Skin epidermis (tissue), 12 donors: ENCODE results near the gene PUSL1.

Source experiments
- H3K27ac ChIP-seq, 21 experiments: fragments of 200-600 bp; sonication (generic) in 11 of 21; one replicate each; pipeline ENCODE4 v1.5.0; 2020; ENCODE audit warnings: mild to moderate bottlenecking in 3 of 21, inconsistent platforms in 2 of 21, moderate library complexity in 2 of 21
- H3K4me3 ChIP-seq, 7 experiments: fragments of 200-600 bp; sonication (generic) in 2 of 7; one replicate each; pipeline ENCODE4 v1.5.0; 2020; ENCODE audit warnings: inconsistent platforms in 2 of 7, mild to moderate bottlenecking in 2 of 7, moderate library complexity in 1 of 7

The PUSL1 gene

DNA sequence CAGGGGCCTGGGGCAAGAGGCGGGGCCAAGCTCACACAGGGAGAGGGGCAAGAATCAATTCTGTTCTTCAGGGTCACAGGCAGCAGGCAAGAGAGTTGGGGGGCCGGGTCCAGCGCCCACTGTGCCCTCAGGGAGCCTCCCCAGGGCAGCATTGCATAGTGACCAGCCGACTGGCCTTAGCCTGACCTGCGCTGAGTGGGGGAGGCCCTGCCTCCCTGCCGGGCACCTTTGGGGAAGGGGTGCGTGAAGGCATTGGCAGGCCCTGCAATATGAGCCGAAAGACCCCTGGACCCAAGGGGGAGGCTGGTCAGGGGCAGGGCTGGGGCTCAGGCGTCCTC, 16.0 kb upstream of the PUSL1 start:
- Histone ChIP-seq H3K27ac (no peak overlapping the region), H3K4me3 (no peak overlapping the region)

DNA sequence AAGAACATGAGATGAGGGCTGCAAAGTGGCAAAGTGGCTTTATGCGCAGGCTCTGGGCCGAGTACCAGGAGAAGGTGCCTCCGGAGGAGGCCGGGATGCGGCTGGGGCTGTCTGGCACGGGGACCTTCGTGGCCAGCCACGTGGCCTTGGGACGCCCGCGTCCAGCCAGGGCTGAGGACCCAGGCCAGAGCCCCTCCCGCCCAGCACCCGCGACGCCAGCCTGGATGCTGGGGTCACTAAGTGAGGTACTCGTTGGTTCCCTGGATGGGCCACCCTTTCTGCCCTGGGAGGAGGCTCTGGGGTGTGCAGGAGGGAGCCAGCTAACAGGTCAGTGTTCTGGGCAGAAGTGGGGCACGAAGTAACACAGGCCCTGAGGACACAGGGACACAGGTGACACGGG, 15.5 kb upstream of the PUSL1 start:
- Histone ChIP-seq H3K27ac (no peak overlapping the region), H3K4me3 (no peak overlapping the region)

DNA sequence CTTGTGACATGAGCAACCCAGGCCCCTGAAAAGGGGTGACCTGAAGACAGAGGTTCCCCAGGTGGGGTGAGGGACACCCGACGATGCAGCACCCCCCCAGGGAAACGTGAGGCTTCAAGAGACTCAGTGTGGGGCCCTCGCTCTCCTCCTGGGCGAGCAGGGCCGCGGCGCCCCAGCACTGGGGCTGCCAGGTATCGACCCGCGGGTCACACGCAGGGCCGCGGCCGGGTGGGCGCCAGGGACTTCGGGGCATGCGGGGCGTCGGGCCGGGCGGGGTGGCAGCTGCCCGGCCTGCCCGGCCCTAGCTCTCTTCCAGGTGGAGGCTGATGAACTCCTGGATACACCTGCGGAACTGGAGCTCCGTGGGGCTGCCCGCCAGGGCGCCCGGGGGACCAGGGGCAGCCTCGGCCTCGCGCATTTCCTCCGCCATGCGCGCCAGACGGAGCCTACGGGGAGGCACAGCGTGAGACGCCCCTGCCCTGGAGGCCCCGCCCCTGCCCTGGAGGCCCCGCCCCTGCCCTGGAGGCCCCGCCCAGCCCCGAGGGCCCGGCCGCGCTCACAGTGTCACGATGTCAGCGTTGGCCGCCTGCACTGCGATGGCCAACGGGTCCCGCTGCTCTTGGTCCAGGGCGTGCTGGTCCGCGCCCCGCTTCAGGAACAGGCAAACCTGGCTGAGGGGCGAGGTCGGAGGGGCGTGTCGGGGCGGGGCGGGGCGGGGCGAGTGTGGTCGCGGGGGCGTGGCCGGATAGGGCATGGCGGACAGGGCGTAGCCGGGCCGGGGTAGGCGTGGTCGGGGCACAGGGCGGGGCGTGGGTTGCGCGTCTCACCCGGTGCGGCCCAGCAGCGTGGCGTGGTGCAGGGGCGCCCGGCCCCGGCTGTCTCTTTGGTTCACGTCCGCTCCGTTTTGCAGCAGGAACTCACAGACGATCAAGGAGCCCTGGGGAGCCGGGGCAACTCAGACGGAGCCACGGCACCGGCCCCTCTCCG, 14.8 kb upstream of the PUSL1 start:
- Histone ChIP-seq H3K27ac (no peak overlapping the region), H3K4me3 (no peak overlapping the region)

DNA sequence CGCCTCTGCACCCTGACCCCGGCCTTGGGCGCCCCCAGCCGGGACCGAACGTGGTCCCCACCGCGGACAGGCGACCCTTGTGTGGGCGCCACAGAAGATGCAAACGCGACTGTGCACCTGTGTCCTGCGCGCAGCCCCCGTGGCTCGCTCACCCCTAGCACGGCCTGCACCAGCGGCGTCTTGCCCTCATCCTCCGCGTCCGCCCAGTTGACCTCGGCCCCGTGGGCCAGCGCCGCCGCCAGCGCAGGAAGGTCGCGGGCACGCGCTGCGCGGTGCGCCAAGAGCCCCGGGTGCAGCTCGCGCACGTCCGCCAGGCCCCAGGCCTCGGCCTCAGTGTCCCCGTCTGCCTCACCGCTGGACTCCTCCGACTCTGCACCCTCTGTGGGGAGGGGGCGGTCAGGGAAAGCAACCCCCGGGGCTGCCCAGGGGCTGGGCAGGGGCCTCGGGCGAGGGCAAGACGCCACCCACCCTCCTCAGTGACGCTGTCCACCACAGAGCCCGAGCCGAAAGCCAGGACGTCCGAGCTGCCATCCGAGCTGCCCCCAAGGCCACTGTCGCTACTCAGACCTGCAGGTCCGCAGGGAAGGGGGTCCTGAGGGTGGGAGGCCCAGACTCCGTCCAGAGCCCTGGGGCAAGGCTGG, 14.0 kb upstream of the PUSL1 start:
- no peak overlapping the region for H3K4me3 ChIP-seq
- H3K27ac ChIP-seq, result no peak overlapping the region

DNA sequence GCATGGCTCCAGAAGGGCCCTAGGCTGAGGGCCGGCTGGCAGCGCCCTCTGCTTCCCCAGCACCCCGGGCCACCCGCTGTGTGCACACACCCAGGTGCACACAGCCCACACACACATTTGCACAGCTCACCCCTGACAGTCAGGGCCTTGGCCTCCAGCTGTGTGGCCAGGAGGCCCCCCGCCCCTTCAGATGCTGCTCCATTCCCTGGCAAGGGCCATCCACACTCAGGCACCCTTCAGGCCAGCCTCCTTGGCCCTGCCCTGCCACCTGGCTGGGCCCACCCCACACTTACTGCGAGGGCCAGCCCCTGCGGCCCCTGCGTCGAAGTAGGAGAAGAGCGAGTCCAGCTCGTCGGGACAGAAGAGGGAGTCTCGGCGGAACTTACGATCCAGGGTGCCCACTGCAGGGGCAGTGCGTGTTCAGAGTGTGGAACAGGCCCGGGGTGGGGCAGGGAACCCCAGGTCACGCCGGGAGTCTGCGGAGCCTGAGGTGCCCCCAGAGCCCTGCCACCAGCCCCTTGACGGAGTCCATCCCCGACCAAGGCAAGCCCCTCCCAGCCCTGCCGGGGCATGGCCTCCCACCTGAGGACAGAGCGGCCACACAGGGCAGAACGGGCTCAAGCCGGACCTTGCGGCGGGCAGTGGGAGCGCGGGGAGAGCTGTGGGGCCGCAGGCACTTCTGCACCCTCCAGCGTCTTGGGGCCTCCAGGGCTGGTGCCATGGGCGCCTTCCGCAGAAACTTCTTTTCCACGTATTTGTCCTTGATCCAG, 13.1 kb upstream of the PUSL1 start:
- no peak overlapping the region for H3K27ac ChIP-seq

DNA sequence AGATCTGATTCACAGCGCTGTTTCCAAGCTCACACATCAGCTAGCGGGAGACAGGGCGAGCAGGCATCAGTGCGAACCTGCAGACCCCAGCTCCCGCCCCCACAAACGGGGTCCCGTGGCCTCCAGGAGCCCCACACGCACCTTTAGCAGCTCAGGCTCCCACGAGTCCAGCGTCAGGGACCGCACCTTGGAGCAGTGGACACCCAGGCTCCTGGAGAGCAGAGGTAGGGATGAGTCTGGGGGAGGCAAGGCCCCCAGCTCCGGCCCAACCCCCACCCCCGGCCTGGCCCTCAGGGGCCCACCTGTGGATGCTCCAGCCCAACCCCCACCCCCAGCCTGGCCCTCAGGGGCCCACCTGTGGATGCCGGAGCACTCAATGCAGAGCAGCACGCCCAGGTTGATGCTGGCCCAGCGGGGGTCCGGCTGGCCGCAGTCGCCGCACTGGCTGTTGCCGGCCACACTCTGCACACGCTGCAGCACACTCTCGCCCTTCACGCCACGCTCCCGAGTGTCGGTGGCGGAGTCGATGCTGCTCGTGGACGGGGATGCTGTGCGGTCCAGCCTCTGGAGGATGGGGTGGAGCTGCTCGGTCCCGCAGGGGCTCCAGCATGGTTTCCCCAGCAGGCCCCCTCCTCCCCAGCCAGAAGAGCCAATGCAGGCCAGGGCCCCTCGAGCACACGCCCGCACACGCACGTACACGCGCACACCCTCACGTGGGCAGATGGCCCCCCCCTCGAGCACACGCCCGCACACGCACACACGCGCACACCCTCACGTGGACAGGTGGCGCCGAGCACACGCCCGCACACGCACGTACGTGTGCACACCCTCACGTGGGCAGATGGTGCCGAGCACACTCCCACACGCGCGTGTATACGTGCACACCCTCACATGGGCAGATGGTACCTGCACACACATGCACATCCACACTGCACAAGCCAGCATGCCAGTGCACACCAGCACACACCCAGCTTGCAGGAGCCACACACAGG, 12.0 kb upstream of the PUSL1 start:
- Histone ChIP-seq H3K27ac (no peak overlapping the region), H3K4me3 (no peak overlapping the region)

More for the DNA sequence above, 13.1 kb upstream of the PUSL1 start:
- H3K4me3 ChIP-seq, result no peak overlapping the region

DNA sequence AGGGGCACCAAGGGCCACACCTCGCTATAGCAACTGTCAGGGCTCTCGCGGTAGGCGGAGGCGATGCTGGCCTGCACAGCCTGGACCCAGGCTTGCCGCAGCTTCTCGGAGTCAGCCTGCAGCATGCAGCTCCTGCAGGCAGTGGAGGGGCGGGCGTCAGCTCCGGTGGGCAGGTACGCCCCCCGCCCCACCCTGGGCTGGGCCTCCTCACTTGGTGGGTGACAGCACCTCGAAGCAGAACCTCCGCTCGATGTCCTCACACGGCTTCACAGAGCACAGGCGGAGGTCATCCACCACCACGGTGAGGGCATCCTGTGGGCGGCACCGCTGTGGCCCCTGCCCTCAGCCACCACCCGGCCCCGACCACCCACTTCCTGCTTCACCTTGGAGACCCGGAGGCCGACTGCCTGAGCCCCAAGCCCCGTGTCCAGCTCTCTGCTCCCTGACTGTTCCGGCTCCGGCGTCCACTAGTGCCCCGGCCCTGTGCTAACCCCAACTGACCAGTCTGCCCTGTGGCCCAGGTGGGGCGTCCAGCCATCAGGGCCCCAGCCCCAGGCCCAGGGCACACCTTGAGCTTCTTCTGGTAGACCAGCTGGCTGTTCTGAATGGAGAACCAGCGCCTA, 10.5 kb upstream of the PUSL1 start:
- H3K27ac ChIP-seq, result no peak overlapping the region
- H3K4me3 ChIP-seq, result no peak overlapping the region

DNA sequence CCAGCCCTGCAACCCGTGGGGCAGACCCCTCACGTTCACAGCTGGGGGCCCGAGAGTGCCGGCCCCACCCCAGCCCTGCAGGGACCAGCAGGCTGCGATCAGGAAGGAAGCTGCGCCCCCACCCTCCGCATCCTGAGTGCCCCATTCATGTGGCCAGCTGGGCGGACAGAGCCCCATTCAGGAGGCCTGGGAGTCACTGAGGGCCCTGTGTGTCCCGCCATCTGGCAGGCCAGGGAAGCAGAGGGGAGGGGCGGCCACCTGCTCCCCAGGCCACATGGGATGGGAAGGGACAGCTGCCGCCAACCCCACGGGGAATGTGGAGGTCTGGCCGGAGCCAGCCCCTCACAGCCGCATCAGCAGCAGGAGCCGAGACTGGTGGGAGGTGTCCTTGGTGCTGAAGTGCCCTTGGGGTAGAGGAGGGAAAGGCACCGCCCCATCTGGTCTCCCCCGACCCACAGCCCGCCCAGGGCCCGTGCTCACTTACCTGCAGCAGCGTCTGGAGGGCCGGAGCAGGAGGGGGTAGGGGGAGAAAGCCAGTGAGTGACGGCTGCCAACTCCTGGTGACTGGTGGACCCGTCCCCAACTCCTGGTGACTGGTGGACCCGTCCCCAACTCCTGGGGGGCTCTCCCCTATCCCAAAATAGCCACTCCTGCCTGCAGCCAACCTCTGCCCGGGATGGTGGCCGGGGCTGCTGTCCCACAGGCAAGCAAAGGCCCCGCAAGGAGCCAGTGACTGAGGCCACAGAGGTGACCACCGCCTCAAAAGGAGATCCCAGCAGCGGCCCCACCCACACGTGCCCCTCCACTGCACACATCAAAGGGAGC, 9.3 kb upstream of the PUSL1 start:
- Histone ChIP-seq H3K27ac (no peak overlapping the region), H3K4me3 (no peak overlapping the region)

DNA sequence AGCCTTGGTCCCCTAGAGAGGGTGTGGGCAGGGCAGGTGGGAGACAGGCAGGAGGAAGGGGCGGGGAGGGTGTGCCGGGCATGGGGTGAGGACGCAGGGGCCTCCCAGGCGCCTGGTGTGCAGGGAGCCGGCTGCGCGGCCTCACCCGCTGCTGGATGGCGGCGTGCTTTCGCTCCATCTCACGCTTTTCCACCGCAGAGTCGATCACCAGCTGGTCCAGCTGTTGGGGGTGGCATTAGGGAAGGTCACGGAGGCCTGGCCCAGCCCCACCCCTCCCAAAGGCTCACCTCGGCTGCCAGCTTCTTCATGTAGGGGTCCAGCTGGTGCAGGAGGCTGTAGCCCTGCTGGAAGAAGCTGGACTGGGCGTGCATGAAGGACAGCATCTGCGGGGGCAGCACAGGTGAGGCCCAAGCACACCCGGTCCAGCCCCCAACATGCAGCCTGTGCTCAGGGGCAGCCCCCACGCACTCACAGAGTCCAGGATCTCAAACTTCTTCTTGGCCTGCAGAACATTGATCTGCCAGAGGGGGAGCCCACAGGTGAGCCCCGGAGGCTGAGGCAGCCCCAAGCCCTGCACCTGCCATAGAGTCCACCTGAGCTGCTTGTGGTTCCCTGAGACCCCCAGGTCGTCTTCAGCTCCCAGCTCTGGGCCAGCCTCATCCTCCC, 8.6 kb upstream of the PUSL1 start:
- no peak overlapping the region for H3K4me3 ChIP-seq
- H3K27ac ChIP-seq, result no peak overlapping the region

DNA sequence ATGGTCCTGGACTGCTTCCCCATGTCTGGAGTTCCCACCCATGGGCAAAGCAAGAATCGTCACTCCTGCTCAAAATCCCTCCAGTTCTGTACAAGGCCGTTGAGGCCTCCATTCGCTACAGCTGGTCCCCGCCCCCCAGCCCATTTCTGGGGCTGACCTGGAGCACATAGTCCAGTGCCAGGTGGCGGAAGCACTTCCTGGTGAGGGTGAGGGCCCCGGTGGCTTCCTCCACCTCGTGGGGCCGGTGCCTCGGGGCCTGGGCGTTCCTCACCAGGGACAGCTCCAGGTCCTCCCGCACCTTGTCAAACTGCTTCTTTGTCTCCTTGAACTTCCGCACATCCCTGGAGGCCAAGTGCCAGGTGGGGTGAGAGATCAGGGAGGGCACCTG, 8.1 kb upstream of the PUSL1 start:
- H3K27ac ChIP-seq, result no peak overlapping the region
- H3K4me3 ChIP-seq, result no peak overlapping the region

DNA sequence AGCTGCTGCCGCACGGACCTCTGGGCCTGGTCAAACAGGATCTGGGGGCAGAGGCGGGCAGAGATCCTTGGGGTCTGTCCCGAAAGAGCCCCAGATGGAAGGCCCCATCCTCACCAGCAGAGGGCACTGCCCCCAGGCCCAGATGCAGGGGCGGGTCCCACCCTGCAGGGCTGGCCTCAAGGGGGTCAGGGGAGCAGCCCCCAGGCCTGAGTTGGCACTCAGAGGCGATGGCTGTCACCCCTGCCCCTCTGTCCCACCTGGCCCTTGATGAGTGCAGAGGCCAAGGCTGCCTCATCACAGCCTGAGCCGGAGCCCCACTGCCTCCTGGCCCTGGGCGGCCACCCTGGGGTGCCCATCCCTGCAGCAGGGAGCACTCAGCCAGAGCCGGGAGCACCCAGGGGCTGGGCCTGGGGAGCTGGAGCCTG, 6.4 kb upstream of the PUSL1 start:
- no peak overlapping the region for H3K4me3 ChIP-seq
- H3K27ac ChIP-seq, result peak overlapping the region in 1 of 21 experiments; percentile 86

DNA sequence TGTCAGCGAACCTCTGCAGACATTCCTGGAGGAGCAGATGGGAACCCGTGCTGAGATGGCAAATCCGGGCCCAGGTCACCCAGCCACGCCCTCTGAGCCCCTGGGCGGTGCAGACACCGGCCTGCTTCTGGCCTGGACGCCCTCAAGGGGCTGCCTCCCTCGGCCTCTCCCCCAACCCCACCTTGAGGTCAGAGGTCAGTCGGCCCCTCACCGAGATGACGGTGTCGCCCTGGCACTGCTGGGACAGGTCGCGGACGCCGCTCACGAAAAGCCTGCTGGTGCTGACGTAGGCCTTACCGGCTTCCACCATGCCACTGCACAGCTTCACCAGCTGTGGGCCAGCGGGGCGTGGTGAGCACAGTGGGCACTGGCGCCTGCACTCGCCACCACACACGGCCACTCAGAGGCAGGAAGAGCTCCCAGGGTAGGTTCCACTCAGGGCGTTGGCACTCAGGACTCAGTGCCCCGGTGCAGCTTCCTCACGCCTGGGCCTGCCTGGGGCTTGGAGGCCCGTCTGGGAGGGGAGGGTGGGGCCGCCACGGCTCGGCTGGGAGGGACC, 5.4 kb upstream of the PUSL1 start:
- peak overlapping the region in 15 of 21 experiments; percentile 8 to 97 (median 83) for H3K27ac ChIP-seq
- H3K4me3 ChIP-seq, result no peak overlapping the region

DNA sequence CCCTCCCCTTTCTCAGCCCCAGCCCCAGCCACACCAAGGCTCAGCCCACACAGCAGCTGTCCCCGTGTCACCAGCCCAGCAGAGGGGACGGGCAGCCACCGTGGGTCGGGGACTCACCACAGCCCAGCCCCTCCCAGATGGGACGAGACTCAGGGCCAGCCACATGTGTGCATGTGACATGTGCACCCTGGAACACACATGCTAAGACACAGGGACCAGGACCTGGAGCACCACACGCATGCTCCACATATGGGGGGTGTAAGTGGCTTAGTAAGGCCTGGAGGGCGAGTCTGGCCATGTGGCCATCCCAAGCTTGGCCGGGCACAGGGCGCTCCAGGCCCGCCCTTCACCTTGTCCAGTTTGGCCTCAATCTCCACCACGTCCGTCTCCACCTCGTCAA, 4.7 kb upstream of the PUSL1 start:
- H3K27ac ChIP-seq, result peak overlapping the region in 18 of 21 experiments; percentile 36 to 97 (median 83)

DNA sequence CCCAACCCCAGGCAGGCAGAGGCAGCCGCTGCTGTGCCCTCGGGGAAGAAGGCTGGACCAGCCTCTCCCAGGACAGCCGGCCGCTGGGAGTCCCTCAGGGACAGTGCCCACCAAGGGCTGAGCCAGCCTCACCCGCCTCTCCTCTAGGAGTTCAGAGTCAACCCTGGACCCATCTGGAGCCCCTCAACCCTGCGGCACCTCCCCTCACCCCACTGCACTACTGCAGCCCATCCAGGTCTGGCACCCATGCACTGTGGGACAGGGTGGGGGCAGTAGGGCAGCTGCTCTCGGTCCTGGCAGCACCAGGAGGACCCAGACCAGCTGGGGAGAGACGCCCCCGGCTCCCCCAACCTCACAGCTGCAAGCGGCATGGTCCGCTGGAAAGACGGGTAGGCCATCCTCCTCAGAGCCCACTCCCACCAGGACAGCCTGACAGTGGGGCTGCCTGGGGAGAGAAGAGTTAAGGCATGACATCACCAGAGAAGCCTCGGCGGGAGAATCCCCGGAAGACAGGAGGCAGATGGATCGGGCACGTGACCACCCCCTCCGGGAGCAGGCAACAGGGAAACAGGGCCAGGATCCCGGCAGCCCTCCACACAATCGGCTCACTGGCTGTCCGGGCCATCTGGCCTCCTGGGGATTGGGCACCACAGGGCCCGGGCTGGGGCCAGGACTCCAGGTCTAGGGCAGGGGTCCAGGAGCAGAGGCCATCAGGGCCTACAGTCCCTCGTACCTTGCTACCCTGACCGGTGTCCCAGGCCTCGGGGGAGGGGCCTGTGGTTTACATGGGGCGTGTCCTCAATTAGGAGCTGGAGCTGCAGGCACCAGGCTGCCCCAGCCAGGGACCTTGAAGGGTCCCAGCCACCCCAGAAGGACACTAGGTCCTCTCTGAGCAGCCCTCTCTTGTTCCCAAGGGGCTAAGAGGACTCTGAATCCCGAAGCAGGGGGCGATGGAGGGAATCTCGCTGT, 3.8 kb upstream of the PUSL1 start:
- H3K4me3 ChIP-seq, result peak overlapping the region; percentile 18 to 92 (median 90)
- peak overlapping the region in 20 of 21 experiments; percentile 40 to 97 (median 83) for H3K27ac ChIP-seq

More for the DNA sequence above, 4.7 kb upstream of the PUSL1 start:
- H3K4me3 ChIP-seq, result peak overlapping the region in 1 of 7 experiments; percentile 81

DNA sequence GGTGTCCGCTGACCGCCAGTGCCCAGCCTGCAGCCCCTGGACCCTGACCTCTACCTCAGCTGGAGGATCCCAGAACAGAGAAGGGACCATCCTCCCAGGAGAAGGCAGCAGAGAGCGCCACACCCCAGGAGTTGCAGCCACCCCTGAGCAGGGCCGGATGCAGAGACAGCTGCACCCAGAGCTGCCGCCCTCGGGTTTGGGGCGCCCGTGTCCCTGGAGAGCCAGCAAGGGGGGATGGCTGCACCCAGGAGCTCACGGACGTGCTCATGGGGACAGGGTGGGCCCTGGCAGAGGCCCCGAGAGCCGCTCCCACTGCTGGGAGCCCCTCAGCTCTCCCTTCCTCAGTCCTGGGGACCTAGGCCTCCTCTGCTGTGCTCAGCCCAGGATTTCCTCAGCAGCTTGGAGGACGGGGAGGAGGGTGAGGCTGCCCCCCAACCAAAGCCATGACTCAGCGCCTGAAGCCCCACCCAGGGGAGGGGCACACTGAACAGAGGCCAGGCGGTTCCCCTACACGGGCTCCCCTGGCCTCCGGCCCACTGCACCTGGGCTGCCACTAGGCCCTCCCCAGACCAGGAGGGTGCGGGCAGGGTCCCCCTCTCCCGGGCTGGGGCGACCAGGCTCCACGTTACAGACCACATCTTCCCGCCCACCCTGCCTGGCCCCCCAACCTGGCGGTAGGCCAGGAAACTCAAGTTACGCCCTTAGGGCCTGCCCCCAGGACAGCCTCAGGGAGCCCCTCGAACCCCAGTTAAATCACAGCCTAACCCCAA, 2.9 kb upstream of the PUSL1 start:
- H3K4me3 ChIP-seq, result peak overlapping the region; percentile 18 to 92 (median 90)
- H3K27ac ChIP-seq, result peak overlapping the region in 20 of 21 experiments; percentile 40 to 97 (median 83)
